EH (cell line): Measurements from ENCODE around the gene ZNF831.
A peak's percentile ranks its signal among the peaks of the same experiment; 100 is the strongest.

Source experiments
- DNase-seq: peaks from one replicate; pipeline ENCODE4 v3.0.0-alpha.2; 2015; ENCODE audit warnings: low read depth

Gene ZNF831

DNA sequence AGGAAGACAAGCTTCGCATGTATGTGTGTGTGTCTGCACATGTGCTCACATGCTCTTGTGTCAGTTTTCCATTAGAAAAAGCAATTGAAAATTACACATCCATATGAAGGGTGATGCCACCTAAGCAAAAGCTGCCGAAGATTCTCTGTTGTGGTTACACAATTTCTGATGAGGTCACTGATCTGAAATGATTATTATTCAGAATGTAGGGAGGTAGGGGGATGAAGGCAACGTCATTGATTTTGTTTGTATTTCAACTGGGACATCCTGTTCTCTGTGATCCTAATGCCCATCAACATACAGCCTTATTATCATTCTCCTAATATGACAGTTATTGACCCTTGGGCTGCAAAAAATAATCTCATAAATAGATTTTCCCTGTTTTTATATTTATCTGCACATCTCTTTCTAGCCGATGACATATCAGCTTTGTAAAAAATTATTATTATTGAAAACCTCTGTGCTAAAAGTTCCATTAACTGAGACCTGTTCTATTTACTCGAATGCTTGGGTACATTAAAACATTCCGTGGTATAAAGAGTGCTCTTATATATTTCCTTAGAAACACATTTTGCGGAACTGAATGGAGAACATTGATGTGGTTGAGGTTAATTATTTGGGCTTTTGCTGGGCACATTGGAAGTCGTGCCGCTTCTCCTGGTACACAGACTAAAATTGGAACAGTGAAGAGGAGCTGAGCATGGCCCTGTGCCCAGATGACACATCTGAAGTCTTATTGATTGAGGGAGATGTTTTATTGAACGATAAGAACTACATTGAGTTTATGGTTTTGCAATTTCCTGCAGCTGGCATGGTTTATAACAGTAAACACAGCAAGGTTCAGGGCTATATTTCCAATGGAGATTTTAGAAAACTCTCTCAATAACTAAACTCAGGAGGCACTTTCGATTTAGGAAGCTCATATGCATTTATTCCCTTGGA, 51.3 kb downstream of the ZNF831 start:
- no peak for DNase-seq

DNA sequence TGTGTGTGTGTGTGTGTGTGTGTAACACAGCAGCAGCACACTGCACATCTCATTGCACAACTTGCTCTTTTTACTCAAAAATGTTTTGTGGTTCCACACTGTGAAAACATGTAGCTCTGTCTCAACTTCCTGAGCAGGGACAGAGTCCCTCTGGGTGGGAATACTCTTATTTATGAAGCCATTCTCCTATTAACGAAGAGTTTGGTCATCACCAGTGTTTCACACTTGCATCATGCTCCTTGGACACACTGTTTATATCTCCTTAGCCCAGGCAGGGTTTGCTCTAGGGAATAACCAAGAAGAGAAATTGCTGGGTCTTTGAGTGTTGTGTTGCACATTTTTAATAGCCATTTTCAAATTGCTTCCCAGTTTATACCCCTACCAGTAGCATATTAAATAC, 53.6 kb downstream of the ZNF831 start:
- DNase-seq: no peak

DNA sequence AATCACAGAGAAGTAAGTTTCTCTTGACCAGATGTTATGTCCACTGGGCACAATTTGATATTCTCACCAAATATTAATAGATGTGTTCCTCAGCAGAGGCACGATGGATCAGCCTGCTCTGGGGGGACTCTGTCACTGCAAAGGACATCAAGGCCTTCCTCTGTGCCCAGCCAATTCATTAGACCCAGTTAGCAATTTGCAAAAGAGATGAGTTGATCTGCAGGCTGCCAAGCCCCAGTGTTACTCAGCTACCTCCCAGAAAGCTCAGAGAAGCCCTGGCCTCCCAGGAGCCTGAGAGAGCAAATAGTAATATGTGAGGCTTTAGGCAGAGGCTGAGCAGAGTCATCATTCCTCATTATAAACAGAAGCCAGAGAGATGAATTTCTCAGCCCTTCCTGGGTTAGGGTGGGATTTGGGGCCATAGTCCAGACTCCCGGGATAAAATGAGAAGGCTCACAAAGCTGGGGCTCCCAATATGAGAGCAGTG, 54.2 kb downstream of the ZNF831 start:
- DNase-seq: no peak

DNA sequence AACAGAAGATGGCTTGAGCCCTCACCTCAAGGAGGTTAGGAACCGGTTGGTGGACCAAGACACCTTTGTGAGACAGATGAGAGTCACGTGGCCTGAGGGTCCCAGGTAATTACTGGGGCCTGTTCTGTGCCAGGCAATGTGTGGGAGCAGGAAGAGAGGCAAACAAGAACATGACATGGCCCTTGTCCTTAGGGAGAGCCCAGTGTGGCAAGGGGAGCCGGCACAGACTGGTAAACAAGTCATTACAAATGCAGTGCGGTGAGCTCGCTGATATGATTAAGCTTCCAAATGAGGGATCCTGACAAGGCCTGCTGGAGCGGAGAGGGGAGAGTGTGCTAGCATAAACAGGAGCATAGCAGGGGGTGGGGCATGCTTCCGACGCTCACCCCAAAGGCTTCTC, 55.6 kb downstream of the ZNF831 start:
- no peak for DNase-seq

GRCh38 chr20:59220161-59220560, 56.5 kb downstream of the ZNF831 start:
- DNase-seq: no peak

DNA sequence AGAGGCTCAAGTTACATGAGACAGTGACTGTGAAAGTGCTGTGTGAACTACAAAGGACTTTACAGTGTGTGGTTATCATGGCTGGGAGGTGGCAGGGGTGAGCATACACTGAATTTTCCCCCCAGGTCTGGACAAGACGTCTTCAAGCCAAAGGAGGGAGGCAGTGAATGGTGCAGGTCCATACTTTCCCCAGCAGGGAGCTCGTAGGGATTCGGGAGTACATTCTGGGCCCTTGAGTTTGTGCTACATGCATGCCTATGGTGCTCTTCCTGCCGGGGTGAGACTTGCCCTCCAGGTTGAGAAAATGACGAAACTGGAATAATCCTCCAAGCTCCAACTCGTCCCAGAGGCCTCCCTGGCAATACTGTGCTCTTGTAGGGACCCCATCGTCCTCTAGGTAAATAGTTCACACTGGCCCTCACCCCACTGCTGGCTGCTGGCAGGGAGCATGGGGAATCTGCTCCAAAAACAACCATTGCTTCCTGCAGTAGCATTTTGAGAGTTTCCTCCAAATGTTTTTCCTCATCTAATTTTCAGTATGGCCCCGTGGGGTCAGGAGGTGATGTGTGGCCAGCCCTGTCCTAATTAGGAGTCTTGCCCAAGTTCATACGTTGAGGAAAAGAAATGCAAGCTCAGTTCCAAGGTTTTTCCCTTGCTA, 57.6 kb downstream of the ZNF831 start:
- DNase-seq: no peak

- DNase-seq: no peak
Measured at GRCh38 chr20:59221707-59222252, 58.2 kb downstream of the ZNF831 start.

GRCh38 chr20:59222253-59223181, 58.9 kb downstream of the ZNF831 start:
- peak; percentile 64 for DNase-seq

GRCh38 chr20:59223182-59223601, 59.6 kb downstream of the ZNF831 start:
- DNase-seq: no peak

GRCh38 chr20:59223750-59224149, 60.1 kb downstream of the ZNF831 start:
- no peak for DNase-seq

GRCh38 chr20:59224236-59224635, 60.6 kb downstream of the ZNF831 start:
- no peak for DNase-seq

DNA sequence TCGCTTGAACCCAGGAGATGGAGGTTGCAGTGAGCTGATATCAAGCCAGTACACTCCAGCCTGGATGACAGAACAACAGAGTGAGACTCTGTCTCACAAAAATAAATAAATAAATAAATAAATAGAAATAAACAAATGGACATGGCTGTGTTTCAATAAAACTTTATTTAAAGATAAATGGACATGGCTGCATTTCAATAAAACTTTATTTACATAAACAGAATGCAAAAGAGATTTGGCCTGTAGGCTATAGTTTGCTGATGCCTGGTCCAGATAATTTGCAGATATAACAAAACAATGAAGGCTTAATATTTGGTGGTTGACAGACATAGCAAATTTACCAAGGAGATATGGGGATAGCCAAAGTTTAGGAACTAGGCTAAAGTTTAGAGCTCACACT, 66.8 kb downstream of the ZNF831 start:
- DNase-seq: no peak

- DNase-seq: no peak
Measured at GRCh38 chr20:59231124-59231804, 67.6 kb downstream of the ZNF831 start.

DNA sequence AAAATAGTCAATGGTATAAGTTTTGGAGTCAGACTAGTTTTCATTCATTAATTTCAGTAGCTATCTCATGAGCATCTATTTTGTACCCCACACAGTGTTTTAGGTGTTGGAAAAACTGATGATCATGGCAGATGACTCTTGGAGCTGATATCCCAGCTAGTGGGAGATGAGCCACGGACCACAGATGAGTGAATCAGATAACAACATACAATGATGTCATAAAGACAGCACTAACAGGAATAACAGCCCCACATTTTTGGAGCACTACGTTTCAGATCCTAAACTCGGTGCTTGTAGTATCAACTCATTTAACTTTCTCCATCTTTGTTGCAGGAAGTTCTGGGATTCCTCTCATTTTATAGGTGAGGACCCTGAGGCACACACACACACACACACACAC, 69.0 kb downstream of the ZNF831 start:
- peak; percentile 20 for DNase-seq

DNA sequence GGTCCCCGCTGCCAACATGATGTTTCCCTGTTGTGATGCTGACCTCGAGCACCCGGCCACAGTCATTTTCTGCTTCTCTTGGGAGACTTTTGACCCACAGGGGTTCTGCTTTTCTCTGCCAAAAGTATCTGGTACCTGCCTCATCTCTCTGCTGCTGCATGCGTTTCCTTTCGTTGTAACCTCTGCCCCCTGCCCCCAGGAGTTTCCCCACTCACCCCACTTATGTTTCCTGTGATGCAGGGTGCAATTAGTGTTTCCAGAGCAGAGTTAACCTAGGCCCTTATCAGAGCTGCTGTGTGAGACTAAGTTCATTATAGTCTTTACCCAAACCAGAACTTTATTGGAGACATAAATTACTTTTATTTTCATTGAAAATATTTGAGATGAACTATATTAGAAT, 71.6 kb downstream of the ZNF831 start:
- no peak for DNase-seq

GRCh38 chr20:59240006-59240405, 76.4 kb downstream of the ZNF831 start:
- DNase-seq: no peak

DNA sequence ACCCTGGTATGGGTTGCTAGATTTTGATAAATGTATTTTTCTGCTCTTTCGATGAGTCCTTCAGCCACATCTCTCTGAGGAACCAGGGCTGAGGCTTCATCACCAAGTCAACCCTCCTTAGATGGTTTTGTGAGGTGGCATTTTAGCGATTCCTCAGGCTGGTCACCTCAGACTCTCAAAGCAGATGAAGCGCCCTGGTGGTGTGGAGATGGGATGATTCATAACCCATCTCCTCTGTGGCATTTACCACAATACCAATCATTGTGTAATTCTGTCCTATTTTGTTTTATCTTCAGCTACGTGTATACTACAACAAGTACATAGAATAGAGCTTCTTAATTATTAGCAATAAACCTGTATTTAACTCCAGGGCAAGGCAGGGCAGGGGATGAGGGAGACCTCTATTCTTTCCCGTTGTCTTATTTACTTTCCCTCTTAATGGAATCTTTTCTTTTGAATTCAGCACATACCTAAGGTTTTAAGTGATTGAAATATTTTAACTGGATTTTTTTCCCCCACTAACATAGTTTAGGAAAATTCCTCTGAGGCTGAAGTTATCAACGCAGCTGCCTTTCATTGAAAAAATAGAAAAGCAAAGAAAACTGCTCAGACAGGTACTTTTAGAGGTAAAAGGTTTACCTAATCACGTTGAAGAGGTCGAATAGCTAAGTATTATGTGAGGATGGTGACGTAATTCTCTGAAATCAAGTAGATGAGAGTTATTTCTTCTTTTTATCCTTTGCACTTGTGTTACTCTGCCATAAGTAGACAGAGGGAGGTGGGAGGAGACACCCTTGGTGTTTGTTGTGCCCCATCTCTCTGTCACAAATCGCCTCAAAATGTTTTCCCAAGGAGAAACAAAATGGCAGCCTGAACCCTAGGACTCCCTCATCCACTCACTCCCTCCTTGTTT, 79.3 kb downstream of the ZNF831 start:
- DNase-seq: no peak

GRCh38 chr20:59246691-59247400, 83.2 kb downstream of the ZNF831 start:
- DNase-seq: no peak
